ENCODE measurements around the gene ANKRD44. TPM values are rescaled to one million over a fixed set of nuclear protein-coding genes. Genes with fewer than 3 reads are reported as not detected.
"Not testable (repeated sequence)": the region's sequence is repeated elsewhere in the genome, so short reads cannot be mapped to it uniquely, and the experiment has no call there.

The ANKRD44 gene
- total RNA-seq, 1 experiment from 2014 or later, result 0.68 TPM

DNA sequence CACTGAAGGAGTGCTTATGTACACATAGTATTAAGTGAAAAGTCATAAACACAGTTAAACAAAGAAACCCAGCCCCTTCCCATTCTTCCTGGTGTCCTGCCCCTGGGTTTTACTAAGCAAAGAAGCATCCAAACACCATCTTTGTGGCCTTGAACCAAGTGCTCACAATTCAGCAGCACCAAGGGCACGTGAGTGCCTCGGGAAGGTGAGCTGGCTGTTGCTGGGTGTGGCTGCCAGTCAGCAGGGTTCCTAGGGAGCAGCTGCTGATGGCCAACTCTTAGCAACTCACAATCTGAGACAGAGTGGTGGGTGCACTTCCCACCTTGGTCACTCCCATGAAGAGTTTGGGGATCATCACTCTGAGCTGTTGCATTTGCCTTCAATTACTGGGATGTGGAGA is 286.4 kb downstream of the ANKRD44 start:
- no peaks in the 10 kb centered on the region for H3K9me3 Mint-ChIP-seq
- H3K4me3 Mint-ChIP-seq, result no peak overlapping the region
- no peaks in the 10 kb centered on the region for H3K27me3 Mint-ChIP-seq (ENCODE audit: low read depth)
- ChIA-PET POLR2A (no interaction called here), CTCF (interaction anchor here (0.6 kb wide), 1 partner anchor 17 kb away, joined by 3 read pairs; no protein-coding TSS in a partner anchor)
- H3K36me3 Mint-ChIP-seq, result no peaks in the 10 kb centered on the region
- DNase-seq (ENCODE audit: low spot score) (no peak), ATAC-seq (no peak)
- H3K27ac Mint-ChIP-seq, result no peak overlapping the region
- no peaks in the 10 kb centered on the region for H3K4me1 Mint-ChIP-seq
- TF ChIP-seq OVOL2 (CRISPR knock-in tag; IDR thresholded peaks at IDR 0.05; ENCODE audit: borderline replicate concordance), result no peak
- no peak for TF ChIP-seq ZNF219 (CRISPR knock-in tag; IDR thresholded peaks at IDR 0.05; ENCODE audit: borderline replicate concordance)
- TF ChIP-seq TP53 (CRISPR knock-in tag; IDR thresholded peaks at IDR 0.05), result no peak
- TF ChIP-seq AR (CRISPR knock-in tag; IDR thresholded peaks at IDR 0.05), result no peak
- no peak for TF ChIP-seq JAZF1 (CRISPR knock-in tag; IDR thresholded peaks at IDR 0.05)

DNA sequence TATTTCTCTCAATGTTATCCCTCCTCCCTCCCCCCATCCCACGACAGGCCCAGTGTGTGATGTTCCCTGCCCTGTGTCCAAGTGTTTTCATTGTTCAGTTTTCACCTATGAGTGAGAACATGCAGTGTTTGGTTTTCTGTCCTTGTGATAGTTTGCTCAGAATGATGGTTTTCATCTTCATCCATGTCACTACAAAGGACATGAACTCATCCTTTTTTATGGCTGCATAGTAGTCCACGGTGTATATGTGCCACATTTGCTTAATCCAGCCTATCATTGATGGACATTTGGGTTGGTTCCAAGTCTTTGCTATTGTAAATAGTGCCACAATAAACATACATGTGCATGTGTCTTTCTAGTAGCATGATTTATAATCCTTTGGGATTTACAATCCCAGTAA is 289.7 kb downstream of the ANKRD44 start:
- H3K4me3 Mint-ChIP-seq; H3K36me3 Mint-ChIP-seq; H3K4me1 Mint-ChIP-seq; POLR2A ChIA-PET; H3K27me3 Mint-ChIP-seq (ENCODE audit: low read depth); ATAC-seq; H3K27ac Mint-ChIP-seq; H3K9me3 Mint-ChIP-seq; CTCF ChIA-PET; DNase-seq (ENCODE audit: low spot score): not testable (repeated sequence)

DNA sequence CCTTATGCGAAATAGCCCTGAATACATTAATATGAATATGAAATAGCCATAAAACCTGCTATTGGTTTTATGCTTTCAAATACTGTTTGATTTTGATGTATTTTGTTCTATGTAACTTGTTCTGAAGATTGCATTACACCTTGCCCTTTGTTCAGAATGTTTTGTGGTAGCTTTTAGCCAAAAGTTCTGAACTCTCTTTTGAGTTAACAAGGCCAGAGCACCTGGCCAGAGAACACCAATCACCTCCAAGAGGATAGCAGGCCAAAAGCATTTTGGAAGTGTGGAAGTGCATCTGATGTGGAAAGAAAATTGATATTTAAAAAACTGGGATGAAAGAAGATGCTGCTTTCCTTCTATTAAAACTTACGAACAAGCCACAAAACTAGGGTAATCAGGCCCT is 297.5 kb downstream of the ANKRD44 start:
- Mint-ChIP-seq H3K9me3 (no peaks in the 10 kb centered on the region), H3K27ac (no peak overlapping the region), H3K36me3 (no peaks in the 10 kb centered on the region), H3K4me3 (no peak overlapping the region), H3K4me1 (peaks cover 12% of the 10 kb centered on the region), H3K27me3 (ENCODE audit: low read depth) (no peaks in the 10 kb centered on the region)
- TF ChIP-seq TP53 (CRISPR knock-in tag; IDR thresholded peaks at IDR 0.05), result no peak
- TF ChIP-seq ZNF396 (CRISPR knock-in tag; IDR thresholded peaks at IDR 0.05; ENCODE audit: borderline replicate concordance), result no peak
- TF ChIP-seq, protein P1, sequence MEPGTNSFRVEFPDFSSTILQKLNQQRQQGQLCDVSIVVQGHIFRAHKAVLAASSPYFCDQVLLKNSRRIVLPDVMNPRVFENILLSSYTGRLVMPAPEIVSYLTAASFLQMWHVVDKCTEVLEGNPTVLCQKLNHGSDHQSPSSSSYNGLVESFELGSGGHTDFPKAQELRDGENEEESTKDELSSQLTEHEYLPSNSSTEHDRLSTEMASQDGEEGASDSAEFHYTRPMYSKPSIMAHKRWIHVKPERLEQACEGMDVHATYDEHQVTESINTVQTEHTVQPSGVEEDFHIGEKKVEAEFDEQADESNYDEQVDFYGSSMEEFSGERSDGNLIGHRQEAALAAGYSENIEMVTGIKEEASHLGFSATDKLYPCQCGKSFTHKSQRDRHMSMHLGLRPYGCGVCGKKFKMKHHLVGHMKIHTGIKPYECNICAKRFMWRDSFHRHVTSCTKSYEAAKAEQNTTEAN (CRISPR knock-in tag; IDR thresholded peaks at IDR 0.05), result no peak
- no peak for TF ChIP-seq ATF2 (CRISPR knock-in tag; IDR thresholded peaks at IDR 0.05; ENCODE audit: borderline replicate concordance, low read depth)
- no peak for TF ChIP-seq GRHL2 (CRISPR knock-in tag; IDR thresholded peaks at IDR 0.05; ENCODE audit: insufficient replicate concordance, severe bottlenecking)
- TF ChIP-seq, protein P2, sequence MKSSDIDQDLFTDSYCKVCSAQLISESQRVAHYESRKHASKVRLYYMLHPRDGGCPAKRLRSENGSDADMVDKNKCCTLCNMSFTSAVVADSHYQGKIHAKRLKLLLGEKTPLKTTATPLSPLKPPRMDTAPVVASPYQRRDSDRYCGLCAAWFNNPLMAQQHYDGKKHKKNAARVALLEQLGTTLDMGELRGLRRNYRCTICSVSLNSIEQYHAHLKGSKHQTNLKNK (CRISPR knock-in tag; IDR thresholded peaks at IDR 0.05), result no peak
- no peak for TF ChIP-seq CDX4 (CRISPR knock-in tag; IDR thresholded peaks at IDR 0.05; ENCODE audit: borderline replicate concordance)
- no peak for TF ChIP-seq FOXK1 (CRISPR knock-in tag; IDR thresholded peaks at IDR 0.05)
- TF ChIP-seq, protein P3, sequence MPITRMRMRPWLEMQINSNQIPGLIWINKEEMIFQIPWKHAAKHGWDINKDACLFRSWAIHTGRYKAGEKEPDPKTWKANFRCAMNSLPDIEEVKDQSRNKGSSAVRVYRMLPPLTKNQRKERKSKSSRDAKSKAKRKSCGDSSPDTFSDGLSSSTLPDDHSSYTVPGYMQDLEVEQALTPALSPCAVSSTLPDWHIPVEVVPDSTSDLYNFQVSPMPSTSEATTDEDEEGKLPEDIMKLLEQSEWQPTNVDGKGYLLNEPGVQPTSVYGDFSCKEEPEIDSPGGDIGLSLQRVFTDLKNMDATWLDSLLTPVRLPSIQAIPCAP (CRISPR knock-in tag; IDR thresholded peaks at IDR 0.05), result no peak
- TF ChIP-seq NR2C2 (CRISPR knock-in tag; IDR thresholded peaks at IDR 0.05), result no peak
- TF ChIP-seq, protein P4, sequence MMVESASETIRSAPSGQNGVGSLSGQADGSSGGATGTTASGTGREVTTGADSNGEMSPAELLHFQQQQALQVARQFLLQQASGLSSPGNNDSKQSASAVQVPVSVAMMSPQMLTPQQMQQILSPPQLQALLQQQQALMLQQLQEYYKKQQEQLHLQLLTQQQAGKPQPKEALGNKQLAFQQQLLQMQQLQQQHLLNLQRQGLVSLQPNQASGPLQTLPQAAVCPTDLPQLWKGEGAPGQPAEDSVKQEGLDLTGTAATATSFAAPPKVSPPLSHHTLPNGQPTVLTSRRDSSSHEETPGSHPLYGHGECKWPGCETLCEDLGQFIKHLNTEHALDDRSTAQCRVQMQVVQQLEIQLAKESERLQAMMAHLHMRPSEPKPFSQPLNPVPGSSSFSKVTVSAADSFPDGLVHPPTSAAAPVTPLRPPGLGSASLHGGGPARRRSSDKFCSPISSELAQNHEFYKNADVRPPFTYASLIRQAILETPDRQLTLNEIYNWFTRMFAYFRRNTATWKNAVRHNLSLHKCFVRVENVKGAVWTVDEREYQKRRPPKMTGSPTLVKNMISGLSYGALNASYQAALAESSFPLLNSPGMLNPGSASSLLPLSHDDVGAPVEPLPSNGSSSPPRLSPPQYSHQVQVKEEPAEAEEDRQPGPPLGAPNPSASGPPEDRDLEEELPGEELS (CRISPR knock-in tag; IDR thresholded peaks at IDR 0.05), result no peak
- TF ChIP-seq MYBL2 (CRISPR knock-in tag; IDR thresholded peaks at IDR 0.05), result no peak
- DNase-seq (ENCODE audit: low spot score) (no peak), ATAC-seq (no peak)
- ChIA-PET POLR2A (no interaction called here), CTCF (interaction anchor here (0.6 kb wide), 1 partner anchor 425 kb away, joined by 4 read pairs; no protein-coding TSS in a partner anchor)
